GM10266 (cell line): ENCODE data around the gene ABAT.

ENCODE experiments used
- DNase-seq: peaks from one replicate; pipeline ENCODE4 v3.0.0; 2012; ENCODE audit errors: extremely low spot score
- CTCF ChIP-seq: IDR thresholded peaks from 2 replicates; pipeline ENCODE4 v1.5.1; 2012; ENCODE audit warnings: mild to moderate bottlenecking, low read depth; ENCODE audit not compliant: control insufficient read depth, insufficient read depth; ENCODE audit errors: missing control alignments

The ABAT gene

GRCh38 chr16:8677481-8677880 lies 3.1 kb downstream of the ABAT start:
- no peak for DNase-seq
- no peak for TF ChIP-seq CTCF

GRCh38 chr16:8678068-8678927 lies 3.9 kb downstream of the ABAT start:
- DNase-seq = no peak
- TF ChIP-seq CTCF = no peak

- no peak for TF ChIP-seq CTCF
These were observed 4.7 kb downstream of the ABAT start for GRCh38 chr16:8679151-8679550.

DNA sequence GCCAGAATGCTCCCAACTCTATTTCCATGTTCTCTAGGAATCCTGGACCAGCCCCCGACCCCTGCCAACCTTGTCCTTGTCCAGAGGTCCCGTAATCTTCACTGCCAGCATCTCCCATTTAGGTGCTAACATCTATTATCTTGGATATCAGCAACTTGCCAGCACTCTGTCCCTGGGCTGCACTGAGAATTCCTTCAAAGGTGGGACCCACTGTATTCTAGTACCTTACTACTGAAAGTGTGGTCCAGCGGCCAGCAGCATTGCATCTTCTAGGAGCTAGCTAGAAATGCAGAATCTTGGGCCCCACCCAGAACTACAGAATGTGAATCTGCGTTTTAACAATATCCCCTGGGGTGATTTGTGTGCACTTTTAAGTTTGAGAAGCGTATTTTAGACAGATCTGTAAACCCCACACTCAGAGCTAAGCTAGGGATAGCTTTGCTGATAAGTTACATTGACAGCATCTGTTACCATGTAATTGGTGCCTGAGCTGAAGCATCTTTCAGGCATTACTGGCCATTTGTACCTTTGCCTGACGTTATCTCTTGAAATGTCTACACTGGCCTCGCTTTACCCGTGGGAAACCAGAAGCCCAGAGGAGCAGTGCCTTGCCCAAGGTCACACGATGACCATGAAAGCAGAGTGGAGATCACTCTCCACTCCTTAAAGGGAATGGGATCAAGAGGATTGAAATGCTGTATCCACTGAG lies 8.3 kb downstream of the ABAT start:
- DNase-seq = no peak
- no peak for TF ChIP-seq CTCF

More at GRCh38 chr16:8679151-8679550, 4.7 kb downstream of the ABAT start:
- no peak for DNase-seq

DNA sequence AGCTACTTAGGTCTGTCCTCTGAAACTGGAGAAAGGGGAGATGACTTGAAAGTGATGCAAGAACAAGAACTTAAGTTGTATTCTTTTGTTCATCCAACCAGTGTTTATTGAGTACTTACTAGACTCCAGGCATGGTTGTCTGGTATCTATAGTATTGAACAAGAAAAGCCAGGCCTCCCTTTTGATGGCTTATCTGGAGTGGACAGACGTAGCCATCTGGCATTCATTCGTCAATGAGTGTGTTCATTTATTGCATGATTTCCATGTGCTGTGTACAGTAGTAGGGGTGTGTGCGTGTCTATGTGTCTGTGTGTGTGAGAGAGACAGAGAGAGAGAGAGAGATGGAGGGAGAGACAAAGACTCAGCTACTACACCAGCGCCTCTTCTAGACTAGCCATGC lies 9.2 kb downstream of the ABAT start:
- DNase-seq = no peak

GRCh38 chr16:8685617-8686016 lies 11.2 kb downstream of the ABAT start:
- TF ChIP-seq CTCF = no peak
- no peak for DNase-seq

More for the DNA sequence above, 9.2 kb downstream of the ABAT start:
- no peak for TF ChIP-seq CTCF
